HepG2 (cell line): ENCODE results near the gene SLX9. TPM values are rescaled to one million over a fixed set of nuclear protein-coding genes. Genes with fewer than 3 reads are reported as not detected.

Experiments
- DMAP1 ChIP-seq: IDR thresholded peaks from 2 replicates; pipeline ENCODE4 v1.6.1; 2016
- GZF1 ChIP-seq: sonication (generic); formaldehyde crosslinking; IDR thresholded peaks from 2 replicates; pipeline ENCODE4 v1.5.1; 2020; ENCODE audit warnings: mild to moderate bottlenecking, missing genetic modification reagents
- KAT8 ChIP-seq: IDR thresholded peaks from 2 replicates; pipeline ENCODE4 v1.6.1; 2016; ENCODE audit warnings: missing genetic modification reagents, missing compliant biosample characterization
- SALL2 ChIP-seq: sonication (generic); formaldehyde crosslinking; IDR thresholded peaks from 2 replicates; pipeline ENCODE4 v1.8.1; 2023; ENCODE audit warnings: mild to moderate bottlenecking, missing genetic modification reagents, inconsistent platforms
- SATB2 ChIP-seq: sonication (generic); formaldehyde crosslinking; IDR thresholded peaks from 2 replicates; pipeline ENCODE4 v1.5.0; 2020; ENCODE audit warnings: missing genetic modification reagents
- SMARCE1 ChIP-seq: fragments of 450-650 bp; IDR thresholded peaks from 2 replicates; pipeline ENCODE4 v1.6.1; 2017; ENCODE audit warnings: borderline replicate concordance
- TBX2 ChIP-seq: sonication (generic); formaldehyde crosslinking; IDR thresholded peaks from 2 replicates; pipeline ENCODE4 v1.5.0; 2020; ENCODE audit warnings: missing genetic modification reagents, mild to moderate bottlenecking, borderline replicate concordance
- THAP11 ChIP-seq: IDR thresholded peaks from 2 replicates; pipeline ENCODE4 v1.6.1; 2016; ENCODE audit warnings: missing biosample characterization, missing genetic modification reagents
- YY1 ChIP-seq: IDR thresholded peaks from 2 replicates; pipeline ENCODE4 v1.6.1; 2011; ENCODE audit warnings: low read length, low read depth, moderate library complexity, mild to moderate bottlenecking; ENCODE audit not compliant: insufficient read depth, insufficient replicate concordance
- ZFX ChIP-seq: sonication (generic); formaldehyde crosslinking; IDR thresholded peaks from 2 replicates; pipeline ENCODE4 v1.4.0; 2020; ENCODE audit warnings: mild to moderate bottlenecking, low read depth, missing genetic modification reagents, moderate library complexity
- ZFY ChIP-seq: sonication (generic); formaldehyde crosslinking; IDR thresholded peaks from 2 replicates; pipeline ENCODE4 v1.4.0; 2020; ENCODE audit warnings: missing genetic modification reagents
- ZNF121 ChIP-seq: sonication (generic); formaldehyde crosslinking; IDR thresholded peaks from 2 replicates; pipeline ENCODE4 v1.5.0; 2020; ENCODE audit warnings: mild to moderate bottlenecking, missing genetic modification reagents
- ZNF234 ChIP-seq: sonication (generic); formaldehyde crosslinking; conservative IDR thresholded peaks from 2 replicates; pipeline ENCODE4 v1.5.1; 2020; ENCODE audit warnings: mild to moderate bottlenecking, missing genetic modification reagents
- ZNF383 ChIP-seq: sonication (generic); formaldehyde crosslinking; IDR thresholded peaks from 2 replicates; pipeline ENCODE4 v1.4.0; 2020; ENCODE audit warnings: missing genetic modification reagents, mild to moderate bottlenecking, borderline replicate concordance
- ZNF879 ChIP-seq: sonication (generic); formaldehyde crosslinking; IDR thresholded peaks from 2 replicates; pipeline ENCODE4 v1.8.1; 2023; ENCODE audit warnings: missing genetic modification reagents
- polyA plus RNA-seq, 8 experiments: library from polyadenylated mRNA; depleted of rRNA in 3 of 8; stranded (reverse) in 7 of 8; unstranded in 1 of 8; fragments of >200 nt; fragmentation: Illumina TruSeq in 4 of 8; extraction: Trizol in 4 of 8; gene quantifications; 2 replicates each; pipeline versions ENCODE4 v1.2.1 to v1.2.3, GENCODE V29; 2011 to 2016; ENCODE audit warnings: low read depth in 4 of 8, missing spikeins in 1 of 8, mixed read lengths in 1 of 8; ENCODE audit not compliant: insufficient read depth in 1 of 8
- total RNA-seq, 5 experiments: library from RNA; depleted of rRNA; stranded (reverse); fragments of >200 nt; fragmentation: Illumina TruSeq; extraction: Trizol; gene quantifications; 2 replicates each; pipeline ENCODE4 v1.2.3, GENCODE V29; 2016; ENCODE audit warnings: low read depth in 1 of 5
- TF ChIP-seq, protein P1 (sequence below): sonication (generic); formaldehyde crosslinking; IDR thresholded peaks from 2 replicates; pipeline ENCODE4 v1.5.1; 2020; ENCODE audit warnings: mild to moderate bottlenecking, missing genetic modification reagents
- TF ChIP-seq, protein P2 (sequence below): sonication (generic); formaldehyde crosslinking; IDR thresholded peaks from 2 replicates; pipeline ENCODE4 v1.4.0; 2020; ENCODE audit warnings: missing genetic modification reagents

Gene SLX9
- total and polyA plus RNA-seq, 2 of the 13 experiments (the other 11 are each of a cell fraction or from before 2014, with no cell fraction given), result 21.0 to 47.1 TPM

DNA sequence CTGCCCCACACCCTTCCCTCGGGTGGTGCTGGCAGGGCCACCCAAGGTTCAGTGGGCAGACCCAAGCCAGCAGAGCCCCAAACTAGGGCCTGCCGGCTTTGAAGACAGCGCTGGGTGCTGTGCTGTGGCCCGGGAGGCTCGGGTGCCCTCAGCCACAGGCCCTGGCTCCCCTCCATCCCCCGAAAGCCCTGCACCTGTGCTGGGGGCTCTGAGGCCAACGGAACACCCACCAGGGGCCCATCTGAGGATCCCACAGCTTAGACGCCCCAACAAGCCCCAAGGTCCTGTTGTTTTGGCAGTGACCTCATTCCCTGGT, 27.7 kb upstream of the SLX9 start (continued):
- TF ChIP-seq ZNF234, result no peak
- no peak for TF ChIP-seq ZNF383
- TF ChIP-seq THAP11 (CRISPR knock-in tag), result no peak
- TF ChIP-seq SATB2 (CRISPR knock-in tag), result no peak
- TF ChIP-seq YY1, result no peak
- TF ChIP-seq, protein P1, sequence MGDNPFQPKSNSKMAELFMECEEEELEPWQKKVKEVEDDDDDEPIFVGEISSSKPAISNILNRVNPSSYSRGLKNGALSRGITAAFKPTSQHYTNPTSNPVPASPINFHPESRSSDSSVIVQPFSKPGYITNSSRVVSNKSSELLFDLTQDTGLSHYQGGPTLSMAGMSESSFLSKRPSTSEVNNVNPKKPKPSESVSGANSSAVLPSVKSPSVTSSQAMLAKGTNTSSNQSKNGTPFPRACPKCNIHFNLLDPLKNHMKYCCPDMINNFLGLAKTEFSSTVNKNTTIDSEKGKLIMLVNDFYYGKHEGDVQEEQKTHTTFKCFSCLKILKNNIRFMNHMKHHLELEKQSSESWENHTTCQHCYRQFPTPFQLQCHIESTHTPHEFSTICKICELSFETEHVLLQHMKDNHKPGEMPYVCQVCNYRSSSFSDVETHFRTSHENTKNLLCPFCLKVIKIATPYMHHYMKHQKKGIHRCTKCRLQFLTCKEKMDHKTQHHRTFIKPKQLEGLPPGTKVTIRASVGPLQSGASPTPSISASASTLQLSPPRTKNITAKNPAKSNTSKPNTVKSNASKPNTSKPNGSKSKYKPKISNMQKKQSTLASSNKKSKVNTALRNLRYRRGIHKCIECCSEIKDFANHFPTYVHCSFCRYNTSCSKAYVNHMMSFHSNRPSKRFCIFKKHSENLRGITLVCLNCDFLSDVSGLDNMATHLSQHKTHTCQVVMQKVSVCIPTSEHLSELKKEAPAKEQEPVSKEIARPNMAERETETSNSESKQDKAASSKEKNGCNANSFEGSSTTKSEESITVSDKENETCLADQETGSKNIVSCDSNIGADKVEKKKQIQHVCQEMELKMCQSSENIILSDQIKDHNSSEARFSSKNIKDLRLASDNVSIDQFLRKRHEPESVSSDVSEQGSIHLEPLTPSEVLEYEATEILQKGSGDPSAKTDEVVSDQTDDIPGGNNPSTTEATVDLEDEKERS (CRISPR knock-in tag), result no peak
- 0 out of 2 replicates have a peak, but pooled peaks have one; percentile 3 for TF ChIP-seq ZNF121 (CRISPR knock-in tag)
- TF ChIP-seq ZFY (CRISPR knock-in tag), result peak; percentile 20
- TF ChIP-seq DMAP1 (CRISPR knock-in tag), result no peak; the same call in 1 of the 2 replicates
- peak; percentile 8 for TF ChIP-seq TBX2 (CRISPR knock-in tag)
- peak; percentile 27 for TF ChIP-seq ZFX (CRISPR knock-in tag)
- no peak for TF ChIP-seq KAT8
- TF ChIP-seq, protein P2, sequence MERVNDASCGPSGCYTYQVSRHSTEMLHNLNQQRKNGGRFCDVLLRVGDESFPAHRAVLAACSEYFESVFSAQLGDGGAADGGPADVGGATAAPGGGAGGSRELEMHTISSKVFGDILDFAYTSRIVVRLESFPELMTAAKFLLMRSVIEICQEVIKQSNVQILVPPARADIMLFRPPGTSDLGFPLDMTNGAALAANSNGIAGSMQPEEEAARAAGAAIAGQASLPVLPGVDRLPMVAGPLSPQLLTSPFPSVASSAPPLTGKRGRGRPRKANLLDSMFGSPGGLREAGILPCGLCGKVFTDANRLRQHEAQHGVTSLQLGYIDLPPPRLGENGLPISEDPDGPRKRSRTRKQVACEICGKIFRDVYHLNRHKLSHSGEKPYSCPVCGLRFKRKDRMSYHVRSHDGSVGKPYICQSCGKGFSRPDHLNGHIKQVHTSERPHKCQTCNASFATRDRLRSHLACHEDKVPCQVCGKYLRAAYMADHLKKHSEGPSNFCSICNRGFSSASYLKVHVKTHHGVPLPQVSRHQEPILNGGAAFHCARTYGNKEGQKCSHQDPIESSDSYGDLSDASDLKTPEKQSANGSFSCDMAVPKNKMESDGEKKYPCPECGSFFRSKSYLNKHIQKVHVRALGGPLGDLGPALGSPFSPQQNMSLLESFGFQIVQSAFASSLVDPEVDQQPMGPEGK (CRISPR knock-in tag), result no peak
- 0 out of 2 replicates have a peak, but pooled peaks have one; percentile 46 for TF ChIP-seq ZNF879 (CRISPR knock-in tag)
- no peak for TF ChIP-seq SALL2
- no peak for TF ChIP-seq GZF1
- TF ChIP-seq SMARCE1, result no peak
